ENCODE measurements around the gene HIC2. TPM values are rescaled to one million over a fixed set of nuclear protein-coding genes. Genes with fewer than 3 reads are reported as not detected.
"Not testable (repeated sequence)": the region's sequence is repeated elsewhere in the genome, so short reads cannot be mapped to it uniquely, and the experiment has no call there.

Gene HIC2
- polyA plus RNA-seq, 3 donors = 0.34 to 3.9 (median 0.36) TPM

DNA sequence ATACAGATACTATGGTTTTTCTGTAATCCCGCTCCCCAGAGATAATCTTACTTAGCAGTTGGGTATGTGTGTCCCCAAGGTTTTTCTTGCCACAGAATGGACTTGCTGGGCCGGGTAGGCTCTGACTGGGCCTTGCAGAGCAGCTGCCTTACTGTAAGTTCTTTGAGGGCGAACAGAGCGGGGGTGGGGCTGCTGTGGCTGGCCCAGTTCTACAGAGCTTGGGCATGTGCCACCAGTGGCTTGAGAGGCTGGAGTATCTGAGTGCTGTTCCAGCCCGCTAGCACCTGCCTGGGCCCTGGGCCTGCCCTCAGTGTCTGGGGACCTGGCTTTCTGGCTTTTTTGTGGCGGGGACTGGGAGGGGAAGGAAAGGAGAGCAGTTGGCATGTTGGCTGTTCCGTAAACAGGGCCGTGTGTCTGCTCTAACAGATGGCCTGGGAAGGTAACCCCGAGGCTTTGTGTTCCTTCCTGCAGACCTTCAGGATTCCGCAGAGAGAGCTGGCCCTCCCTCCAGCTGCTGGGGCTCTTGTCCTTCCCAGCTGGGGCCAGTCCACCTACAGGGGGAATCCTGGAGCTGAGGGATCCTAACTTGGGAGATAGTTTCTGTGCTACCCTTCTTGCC is 23.0 kb downstream of the HIC2 start:
- H3K9me3 Mint-ChIP-seq; H2AFZ ChIP-seq (ENCODE audit: insufficient read depth, low read depth, low read length, poor library complexity, severe bottlenecking); H3K9ac ChIP-seq (ENCODE audit: insufficient read depth, low read length, poor library complexity, severe bottlenecking); DNase-seq; H3K4me1 Mint-ChIP-seq; H3K27ac ChIP-seq (ENCODE audit: low read depth in 1 of 2, low read length in 2 of 2); H3K4me3 Mint-ChIP-seq; H3K9me3 ChIP-seq (replicated peaks in 1 of 2; ENCODE audit: control insufficient read depth in 1 of 2, insufficient read depth in 1 of 2, low read length in 2 of 2); H3K27me3 Mint-ChIP-seq (ENCODE audit: low read depth in 3 of 3); H3K27me3 ChIP-seq (ENCODE audit: control insufficient read depth in 2 of 2, insufficient read depth in 2 of 2, low read length in 2 of 2); intact Hi-C loops (cut with micrococcal nuclease); H3K27ac Mint-ChIP-seq; H3K4me2 ChIP-seq (replicated peaks; ENCODE audit: extremely low read depth, low read length, poor library complexity, severe bottlenecking); H3K4me3 ChIP-seq (replicated peaks in 1 of 3; ENCODE audit: low read depth in 2 of 3, low read length in 3 of 3): not testable (repeated sequence)
- peaks cover 8 to 10% of the 10 kb centered on the region in 2 donors for H3K4me1 ChIP-seq (ENCODE audit: control insufficient read depth in 1 of 2, insufficient read depth in 2 of 2, low read length in 2 of 2)
- H3K36me3 Mint-ChIP-seq = peaks cover 11 to 15% of the 10 kb centered on the region in 2 donors
- H3K79me2 ChIP-seq (ENCODE audit: insufficient read depth, low read length) = peaks cover 19% of the 10 kb centered on the region
- peaks cover 11 to 21% of the 10 kb centered on the region in 2 donors for H3K36me3 ChIP-seq (replicated peaks in 1 of 2; ENCODE audit: control insufficient read depth in 1 of 2, insufficient read depth in 2 of 2, low read length in 2 of 2)
- H4K20me1 ChIP-seq (ENCODE audit: insufficient read depth, low read length) = peaks cover 11% of the 10 kb centered on the region
- WGBS (ENCODE audit: insufficient coverage) = no CpG with 5 or more reads among the region's 10 CpGs

DNA sequence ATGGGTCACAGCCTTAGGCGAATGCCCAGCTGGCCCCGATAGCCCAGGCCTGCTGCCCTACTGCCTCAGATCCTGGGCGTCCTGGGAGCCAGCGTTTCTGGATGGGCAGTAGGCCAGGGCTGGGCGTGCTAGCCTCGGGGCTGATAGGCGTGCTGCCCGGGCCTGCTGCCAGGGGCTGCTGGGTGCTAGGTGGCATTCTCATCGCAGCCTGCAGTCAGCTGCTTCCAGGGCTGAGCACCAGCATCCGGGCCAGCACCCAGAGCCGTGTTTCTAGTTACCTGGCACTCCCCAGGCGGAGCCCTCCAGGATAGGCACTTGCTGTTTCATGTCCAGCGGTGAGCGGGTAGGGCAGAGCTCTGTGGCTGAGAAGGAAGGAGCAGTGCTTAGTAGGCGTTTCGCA is 23.5 kb downstream of the HIC2 start:
- Histone ChIP-seq H3K36me3 (replicated peaks in 1 of 2; ENCODE audit: control insufficient read depth in 1 of 2, insufficient read depth in 2 of 2, low read length in 2 of 2) (peaks cover 17 to 27% of the 10 kb centered on the region in 2 donors), H3K4me1 (ENCODE audit: control insufficient read depth in 1 of 2, insufficient read depth in 2 of 2, low read length in 2 of 2) (peaks cover 8 to 10% of the 10 kb centered on the region in 2 donors), H3K79me2 (ENCODE audit: insufficient read depth, low read length) (peaks cover 19% of the 10 kb centered on the region), H4K20me1 (ENCODE audit: insufficient read depth, low read length) (peaks cover 11% of the 10 kb centered on the region)
- H3K4me3 ChIP-seq (replicated peaks in 1 of 3; ENCODE audit: low read depth in 2 of 3, low read length in 3 of 3); H3K27me3 ChIP-seq (ENCODE audit: control insufficient read depth in 2 of 2, insufficient read depth in 2 of 2, low read length in 2 of 2); H3K27ac ChIP-seq (ENCODE audit: low read depth in 1 of 2, low read length in 2 of 2); H3K9me3 Mint-ChIP-seq; DNase-seq; intact Hi-C loops (cut with micrococcal nuclease); H2AFZ ChIP-seq (ENCODE audit: insufficient read depth, low read depth, low read length, poor library complexity, severe bottlenecking); H3K27me3 Mint-ChIP-seq (ENCODE audit: low read depth in 3 of 3); H3K4me3 Mint-ChIP-seq; H3K9ac ChIP-seq (ENCODE audit: insufficient read depth, low read length, poor library complexity, severe bottlenecking); H3K4me2 ChIP-seq (replicated peaks; ENCODE audit: extremely low read depth, low read length, poor library complexity, severe bottlenecking); H3K4me1 Mint-ChIP-seq; H3K9me3 ChIP-seq (replicated peaks in 1 of 2; ENCODE audit: control insufficient read depth in 1 of 2, insufficient read depth in 1 of 2, low read length in 2 of 2); H3K27ac Mint-ChIP-seq: not testable (repeated sequence)
- peaks cover 11 to 17% of the 10 kb centered on the region in 2 donors for H3K36me3 Mint-ChIP-seq
- no CpG with 5 or more reads among the region's 16 CpGs for WGBS (ENCODE audit: insufficient coverage)

DNA sequence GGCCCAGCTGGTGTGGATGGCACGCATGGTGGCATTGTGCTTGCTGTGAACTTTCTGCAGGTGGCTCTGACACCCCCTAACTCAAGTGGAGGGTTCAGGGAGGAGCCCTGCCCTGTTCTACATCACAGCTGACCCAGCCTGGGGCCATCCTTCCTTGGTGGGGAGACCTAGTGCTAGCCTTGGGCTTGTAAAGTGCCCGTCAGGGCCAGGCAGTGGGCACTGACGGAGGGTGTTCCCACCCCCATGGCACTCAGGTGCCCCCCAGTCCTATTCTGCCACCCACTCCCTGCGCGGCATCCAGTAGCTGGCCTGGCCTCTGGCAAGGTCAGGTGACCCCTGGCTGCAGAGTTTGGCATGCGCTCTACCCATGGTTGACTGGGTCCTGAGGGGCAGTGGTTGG is 24.0 kb downstream of the HIC2 start:
- Histone ChIP-seq H3K36me3 (replicated peaks in 1 of 2; ENCODE audit: control insufficient read depth in 1 of 2, insufficient read depth in 2 of 2, low read length in 2 of 2) (peaks cover 21 to 32% of the 10 kb centered on the region in 2 donors), H4K20me1 (ENCODE audit: insufficient read depth, low read length) (peaks cover 11% of the 10 kb centered on the region), H3K4me1 (ENCODE audit: control insufficient read depth in 1 of 2, insufficient read depth in 2 of 2, low read length in 2 of 2) (peaks cover 8 to 10% of the 10 kb centered on the region in 2 donors), H3K79me2 (ENCODE audit: insufficient read depth, low read length) (peaks cover 19% of the 10 kb centered on the region)
- H3K36me3 Mint-ChIP-seq = peaks cover 13 to 22% of the 10 kb centered on the region in 2 donors
- H3K9me3 ChIP-seq (replicated peaks in 1 of 2; ENCODE audit: control insufficient read depth in 1 of 2, insufficient read depth in 1 of 2, low read length in 2 of 2); H2AFZ ChIP-seq (ENCODE audit: insufficient read depth, low read depth, low read length, poor library complexity, severe bottlenecking); H3K27ac Mint-ChIP-seq; H3K27ac ChIP-seq (ENCODE audit: low read depth in 1 of 2, low read length in 2 of 2); intact Hi-C loops (cut with micrococcal nuclease); H3K4me3 ChIP-seq (replicated peaks in 1 of 3; ENCODE audit: low read depth in 2 of 3, low read length in 3 of 3); H3K9me3 Mint-ChIP-seq; H3K9ac ChIP-seq (ENCODE audit: insufficient read depth, low read length, poor library complexity, severe bottlenecking); H3K4me1 Mint-ChIP-seq; H3K4me2 ChIP-seq (replicated peaks; ENCODE audit: extremely low read depth, low read length, poor library complexity, severe bottlenecking); DNase-seq; H3K27me3 ChIP-seq (ENCODE audit: control insufficient read depth in 2 of 2, insufficient read depth in 2 of 2, low read length in 2 of 2); H3K27me3 Mint-ChIP-seq (ENCODE audit: low read depth in 3 of 3); H3K4me3 Mint-ChIP-seq: not testable (repeated sequence)
- no CpG with 5 or more reads among the region's 6 CpGs for WGBS (ENCODE audit: insufficient coverage)

DNA sequence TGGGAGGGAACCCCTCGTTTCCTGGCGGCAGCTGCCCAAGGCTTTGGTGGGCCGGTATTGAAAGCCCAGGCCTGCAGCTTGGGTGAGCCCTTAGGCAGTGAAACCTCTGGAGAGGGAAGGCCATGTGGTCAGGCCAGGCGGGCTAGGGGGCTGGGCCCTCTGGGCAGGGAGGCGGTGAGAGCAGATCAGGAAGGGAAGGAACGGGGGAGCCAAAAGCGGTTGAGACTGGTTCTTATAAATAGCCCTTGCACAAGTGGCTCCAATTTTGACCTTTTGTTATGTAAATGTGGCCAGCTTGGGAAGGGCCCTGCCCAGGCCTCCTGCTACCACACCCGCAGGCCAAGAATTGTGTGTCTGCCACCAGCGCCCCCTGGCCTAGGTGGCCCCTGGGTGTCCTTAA is 25.0 kb downstream of the HIC2 start:
- no CpG with 5 or more reads among the region's 9 CpGs for WGBS (ENCODE audit: insufficient coverage)
- intact Hi-C loops (cut with micrococcal nuclease) = not testable (repeated sequence)

More for the DNA sequence above, 25.0 kb downstream of the HIC2 start:
- not testable (repeated sequence) for H3K27ac ChIP-seq (ENCODE audit: low read depth in 1 of 2, low read length in 2 of 2); H3K4me3 ChIP-seq (replicated peaks in 1 of 3; ENCODE audit: low read depth in 2 of 3, low read length in 3 of 3); H3K27me3 Mint-ChIP-seq (ENCODE audit: low read depth in 3 of 3); H3K4me2 ChIP-seq (replicated peaks; ENCODE audit: extremely low read depth, low read length, poor library complexity, severe bottlenecking); H3K4me3 Mint-ChIP-seq; H3K4me1 Mint-ChIP-seq; H3K27me3 ChIP-seq (ENCODE audit: control insufficient read depth in 2 of 2, insufficient read depth in 2 of 2, low read length in 2 of 2); H3K9me3 ChIP-seq (replicated peaks in 1 of 2; ENCODE audit: control insufficient read depth in 1 of 2, insufficient read depth in 1 of 2, low read length in 2 of 2); DNase-seq; H3K9ac ChIP-seq (ENCODE audit: insufficient read depth, low read length, poor library complexity, severe bottlenecking); H3K27ac Mint-ChIP-seq; H2AFZ ChIP-seq (ENCODE audit: insufficient read depth, low read depth, low read length, poor library complexity, severe bottlenecking); H3K9me3 Mint-ChIP-seq
- Histone ChIP-seq H3K4me1 (ENCODE audit: control insufficient read depth in 1 of 2, insufficient read depth in 2 of 2, low read length in 2 of 2) (peaks cover 8 to 10% of the 10 kb centered on the region in 2 donors), H3K36me3 (replicated peaks in 1 of 2; ENCODE audit: control insufficient read depth in 1 of 2, insufficient read depth in 2 of 2, low read length in 2 of 2) (peaks cover 28 to 41% of the 10 kb centered on the region in 2 donors), H4K20me1 (ENCODE audit: insufficient read depth, low read length) (peaks cover 11% of the 10 kb centered on the region), H3K79me2 (ENCODE audit: insufficient read depth, low read length) (peaks cover 19% of the 10 kb centered on the region)
- H3K36me3 Mint-ChIP-seq = peaks cover 19 to 31% of the 10 kb centered on the region in 2 donors
